SK-N-SH treated with all-trans-retinoic acid at 6 μM for 48 hours (cell line): Measurements from ENCODE around the gene GPC6.

Experiments used
- ATAC-seq: fragments of 200-7000 bp; cut with Tn5 transposase; 3 replicates; pipeline ENCODE4 v1.9.1; 2020; ENCODE audit warnings: mild to moderate bottlenecking, moderate library complexity
- ARNTL ChIP-seq: fragments of 450-650 bp; formaldehyde crosslinking; IDR thresholded peaks from 2 replicates; pipeline ENCODE4 v1.5.0; 2020; ENCODE audit warnings: low read depth, mild to moderate bottlenecking, moderate library complexity, borderline replicate concordance
- BACH2 ChIP-seq: fragments of 250-450 bp; sonication (Bioruptor Pico); IDR thresholded peaks from 2 replicates; pipeline ENCODE4 v1.9.0; 2021; ENCODE audit warnings: mild to moderate bottlenecking, borderline replicate concordance
- CSDC2 ChIP-seq: fragments of 250-450 bp; sonication (Bioruptor Pico); IDR thresholded peaks from 2 replicates; pipeline ENCODE4 v1.5.0; 2020; ENCODE audit warnings: mild to moderate bottlenecking, moderate library complexity
- ESRRG ChIP-seq: fragments of 250-450 bp; sonication (Bioruptor Pico); IDR thresholded peaks from 2 replicates; pipeline ENCODE4 v1.6.1; 2021; ENCODE audit warnings: mild to moderate bottlenecking
- GLIS3 ChIP-seq: fragments of 250-450 bp; sonication (Bioruptor Pico); IDR thresholded peaks from 2 replicates; pipeline ENCODE4 v1.5.0; 2020; ENCODE audit warnings: mild to moderate bottlenecking, moderate library complexity
- ISL1 ChIP-seq: fragments of 250-450 bp; sonication (Bioruptor Pico); IDR thresholded peaks from 2 replicates; pipeline ENCODE4 v2.1.2; 2022; ENCODE audit warnings: mild to moderate bottlenecking, moderate library complexity
- POU6F1 ChIP-seq: fragments of 250-450 bp; sonication (Bioruptor Pico); IDR thresholded peaks from 2 replicates; pipeline ENCODE4 v1.8.0; 2021; ENCODE audit warnings: low read depth, mild to moderate bottlenecking, moderate library complexity, borderline replicate concordance
- PPARA ChIP-seq: fragments of 250-450 bp; sonication (Bioruptor Pico); IDR thresholded peaks from 2 replicates; pipeline ENCODE4 v1.5.0; 2020; ENCODE audit warnings: mild to moderate bottlenecking, borderline replicate concordance
- SNAI2 ChIP-seq: fragments of 250-450 bp; sonication (Bioruptor Pico); IDR thresholded peaks from 2 replicates; pipeline ENCODE4 v1.5.0; 2020; ENCODE audit warnings: mild to moderate bottlenecking, moderate library complexity
- TCF4 ChIP-seq: fragments of 250-450 bp; sonication (Bioruptor Pico); IDR thresholded peaks from 2 replicates; pipeline ENCODE4 v1.8.0; 2021; ENCODE audit warnings: mild to moderate bottlenecking, moderate library complexity, borderline replicate concordance
- TOX ChIP-seq: fragments of 250-450 bp; sonication (Bioruptor Pico); IDR thresholded peaks from 2 replicates; pipeline ENCODE4 v1.8.0; 2021; ENCODE audit warnings: mild to moderate bottlenecking, moderate library complexity, borderline replicate concordance
- TSHZ2 ChIP-seq: fragments of 250-450 bp; sonication (Bioruptor Pico); IDR thresholded peaks from 2 replicates; pipeline ENCODE4 v1.5.0; 2020; ENCODE audit warnings: mild to moderate bottlenecking, moderate library complexity
- ZFP3 ChIP-seq: fragments of 250-450 bp; sonication (Bioruptor Pico); IDR thresholded peaks from 2 replicates; pipeline ENCODE4 v1.5.0; 2020; ENCODE audit warnings: mild to moderate bottlenecking, moderate library complexity
- ZFP30 ChIP-seq: fragments of 450-650 bp; formaldehyde crosslinking; IDR thresholded peaks from 2 replicates; pipeline ENCODE4 v1.5.0; 2022; ENCODE audit warnings: mild to moderate bottlenecking, moderate library complexity
- ZNF565 ChIP-seq: fragments of 450-650 bp; formaldehyde crosslinking; conservative IDR thresholded peaks from 2 replicates; pipeline ENCODE4 v1.5.0; 2020; ENCODE audit warnings: low read depth, mild to moderate bottlenecking, moderate library complexity
- ZNF70 ChIP-seq: fragments of 450-650 bp; formaldehyde crosslinking; IDR thresholded peaks from 2 replicates; pipeline ENCODE4 v1.5.0; 2020; ENCODE audit warnings: mild to moderate bottlenecking, moderate library complexity
- ZNF8 ChIP-seq: fragments of 450-650 bp; formaldehyde crosslinking; IDR thresholded peaks from 2 replicates; pipeline ENCODE4 v1.5.0; 2020; ENCODE audit warnings: mild to moderate bottlenecking, moderate library complexity
- TF ChIP-seq, protein P1 (sequence below): fragments of 250-450 bp; sonication (Bioruptor Pico); IDR thresholded peaks from 2 replicates; pipeline ENCODE4 v1.5.1; 2021; ENCODE audit warnings: mild to moderate bottlenecking, moderate library complexity

The GPC6 gene

GRCh38 chr13:93412676-93413075, 186.1 kb downstream of the GPC6 start:
- no peak for TF ChIP-seq BACH2 (CRISPR knock-in tag)
- TF ChIP-seq SNAI2 (CRISPR knock-in tag) = no peak
- no peak for TF ChIP-seq ARNTL
- TF ChIP-seq GLIS3 (CRISPR knock-in tag) = no peak
- no peak for TF ChIP-seq ZNF70 (CRISPR knock-in tag)
- TF ChIP-seq ZFP30 (CRISPR knock-in tag) = no peak
- TF ChIP-seq, protein P1, sequence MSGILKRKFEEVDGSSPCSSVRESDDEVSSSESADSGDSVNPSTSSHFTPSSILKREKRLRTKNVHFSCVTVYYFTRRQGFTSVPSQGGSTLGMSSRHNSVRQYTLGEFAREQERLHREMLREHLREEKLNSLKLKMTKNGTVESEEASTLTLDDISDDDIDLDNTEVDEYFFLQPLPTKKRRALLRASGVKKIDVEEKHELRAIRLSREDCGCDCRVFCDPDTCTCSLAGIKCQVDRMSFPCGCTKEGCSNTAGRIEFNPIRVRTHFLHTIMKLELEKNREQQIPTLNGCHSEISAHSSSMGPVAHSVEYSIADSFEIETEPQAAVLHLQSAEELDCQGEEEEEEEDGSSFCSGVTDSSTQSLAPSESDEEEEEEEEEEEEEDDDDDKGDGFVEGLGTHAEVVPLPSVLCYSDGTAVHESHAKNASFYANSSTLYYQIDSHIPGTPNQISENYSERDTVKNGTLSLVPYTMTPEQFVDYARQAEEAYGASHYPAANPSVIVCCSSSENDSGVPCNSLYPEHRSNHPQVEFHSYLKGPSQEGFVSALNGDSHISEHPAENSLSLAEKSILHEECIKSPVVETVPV (CRISPR knock-in tag) = no peak
- no peak for TF ChIP-seq ISL1 (CRISPR knock-in tag)
- no peak for TF ChIP-seq POU6F1 (CRISPR knock-in tag)
- TF ChIP-seq TOX = no peak
- no peak for TF ChIP-seq ZNF8 (CRISPR knock-in tag)
- TF ChIP-seq TSHZ2 (CRISPR knock-in tag) = no peak
- no peak for ATAC-seq

GRCh38 chr13:93413972-93414717, 187.5 kb downstream of the GPC6 start:
- ATAC-seq = no peak
- TF ChIP-seq CSDC2 (CRISPR knock-in tag) = no peak
- no peak for TF ChIP-seq ZNF565
- no peak for TF ChIP-seq GLIS3 (CRISPR knock-in tag)
- TF ChIP-seq BACH2 (CRISPR knock-in tag) = no peak
- TF ChIP-seq ZNF70 (CRISPR knock-in tag) = no peak
- TF ChIP-seq ZFP30 (CRISPR knock-in tag) = no peak
- TF ChIP-seq ESRRG (CRISPR knock-in tag) = no peak
- TF ChIP-seq TCF4 (CRISPR knock-in tag) = no peak
- no peak for TF ChIP-seq ISL1 (CRISPR knock-in tag)
- no peak for TF ChIP-seq ZFP3 (CRISPR knock-in tag)
- TF ChIP-seq, protein P1 (CRISPR knock-in tag) = no peak
- TF ChIP-seq PPARA (CRISPR knock-in tag) = no peak

- no peak; the same call in 2 of the 3 replicates for ATAC-seq
- no peak for TF ChIP-seq ARNTL
- no peak for TF ChIP-seq SNAI2 (CRISPR knock-in tag)
- peak; percentile 27; the same call in 1 of the 2 replicates for TF ChIP-seq ISL1 (CRISPR knock-in tag)
These were observed 190.2 kb downstream of the GPC6 start for GRCh38 chr13:93416736-93417355.

- TF ChIP-seq, protein P1 (CRISPR knock-in tag) = no peak
- no peak for ATAC-seq
These were observed 191.8 kb downstream of the GPC6 start for GRCh38 chr13:93418398-93418797.
